ENCODE measurements around the gene FBXW8.

Gene FBXW8

DNA sequence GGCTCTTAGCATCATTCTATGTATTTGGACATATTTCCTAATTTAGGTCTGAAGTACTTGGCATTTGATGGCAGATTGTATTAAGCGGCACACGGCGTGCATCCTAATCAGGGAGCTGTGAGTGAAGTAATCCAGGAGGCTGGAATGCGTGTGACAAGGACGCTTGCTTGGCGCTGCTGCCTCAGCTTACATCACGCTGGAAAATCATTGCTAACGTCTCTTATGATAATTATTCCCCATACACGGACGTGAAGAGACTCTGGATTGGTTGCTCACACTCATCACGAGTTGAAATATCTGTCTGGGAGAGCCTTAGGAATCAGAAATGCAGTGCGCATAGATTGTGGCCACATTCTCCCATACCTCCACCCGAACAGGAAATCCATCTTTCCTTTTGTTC, 85.3 kb downstream of the FBXW8 start:
- no peak for DNase-seq (ENCODE audit: low read depth)

DNA sequence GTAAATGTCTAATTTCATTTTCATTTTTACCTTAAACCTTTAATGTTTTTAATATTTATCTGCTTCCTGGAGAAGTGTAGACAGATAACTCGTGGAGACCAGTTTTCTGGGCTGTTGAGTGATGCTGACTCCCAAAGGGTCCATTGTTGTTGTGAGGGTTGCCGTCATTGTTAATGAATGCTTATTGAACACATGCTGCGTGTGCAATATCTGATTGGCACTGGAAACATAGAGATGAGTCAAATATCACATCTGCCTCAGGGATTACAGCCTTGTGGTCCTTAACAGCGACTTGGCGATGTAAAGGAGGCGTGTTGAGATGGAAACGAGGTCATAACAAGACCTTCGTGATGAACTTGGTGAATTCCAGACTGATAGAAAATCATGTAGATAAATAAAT, 85.9 kb downstream of the FBXW8 start:
- DNase-seq (ENCODE audit: low read depth): no peak

DNA sequence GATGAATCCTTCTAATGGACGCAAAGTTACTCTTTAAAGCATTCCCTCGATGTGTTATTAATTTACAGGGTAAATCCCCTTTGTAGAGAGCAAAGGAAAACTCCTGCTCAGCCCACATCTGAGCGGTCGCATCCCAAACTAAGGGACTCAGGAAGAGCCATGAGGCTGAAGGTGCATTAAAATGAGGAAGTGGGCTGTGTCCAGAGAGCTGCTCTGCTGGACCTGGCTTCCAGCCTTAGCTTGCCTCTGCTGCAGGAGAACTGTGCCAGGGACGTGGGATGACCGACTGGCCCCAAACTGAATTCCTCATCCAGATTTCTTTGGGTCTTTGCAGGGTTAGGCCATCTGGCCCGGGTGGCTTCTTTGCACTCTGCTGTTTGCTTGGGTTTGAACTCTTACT, 88.3 kb downstream of the FBXW8 start:
- DNase-seq (ENCODE audit: low read depth): no peak

DNA sequence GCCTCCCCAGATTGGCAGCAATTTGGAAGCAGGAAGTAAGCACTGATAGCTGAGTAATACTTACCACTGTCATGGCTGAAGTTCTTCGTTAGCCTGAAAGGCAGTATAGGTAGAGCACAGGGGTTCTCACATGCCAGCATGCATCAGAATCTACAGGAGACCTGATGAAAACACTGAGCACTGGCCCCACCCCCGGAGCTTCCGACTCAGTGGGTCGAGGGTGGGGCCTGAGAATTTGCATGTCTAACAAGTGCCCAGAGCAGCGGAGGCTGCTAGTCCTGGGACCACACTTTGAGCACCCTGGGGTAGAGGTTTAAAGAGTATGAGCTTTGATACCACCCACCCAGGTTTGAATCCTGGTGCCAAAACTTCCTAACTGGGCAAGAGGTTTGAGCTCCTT, 89.6 kb downstream of the FBXW8 start:
- no peak for DNase-seq (ENCODE audit: low read depth)

DNA sequence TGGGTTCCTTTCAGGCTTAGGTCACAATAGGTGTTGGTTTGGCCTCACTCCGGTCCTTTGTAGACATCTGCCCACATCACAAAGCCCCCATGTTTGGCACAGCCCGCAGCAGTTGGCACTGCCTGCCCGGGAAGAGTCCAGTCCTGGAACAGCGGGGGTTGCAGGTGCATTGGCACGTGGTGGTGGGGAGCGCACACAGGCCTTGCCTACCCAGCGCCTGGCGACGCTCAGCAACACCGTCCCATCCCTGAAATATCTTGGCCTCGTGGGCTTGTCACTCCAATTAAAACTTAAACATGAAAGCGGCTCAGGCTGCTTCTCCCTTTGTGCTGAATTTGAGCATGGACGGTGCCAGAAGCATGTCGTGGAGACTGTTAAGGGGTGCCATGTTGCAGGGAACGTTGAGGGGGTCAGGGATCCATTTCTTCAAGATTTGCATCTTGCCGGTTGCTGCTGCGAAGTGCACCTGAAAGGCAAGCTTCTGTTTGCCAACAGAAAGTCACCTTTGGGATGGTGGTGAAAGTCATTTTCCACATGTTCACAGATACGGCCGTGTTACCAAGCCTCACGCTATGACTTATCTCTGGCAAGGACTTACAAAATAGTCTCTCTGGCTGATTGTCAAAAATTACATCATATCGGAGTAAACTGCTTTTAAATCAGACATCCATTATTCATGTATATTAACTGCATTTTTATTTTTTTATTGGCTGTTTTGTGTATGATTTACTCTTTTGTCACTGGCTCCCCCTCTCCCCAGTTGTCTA, 91.5 kb downstream of the FBXW8 start:
- DNase-seq (ENCODE audit: low read depth): no peak

DNA sequence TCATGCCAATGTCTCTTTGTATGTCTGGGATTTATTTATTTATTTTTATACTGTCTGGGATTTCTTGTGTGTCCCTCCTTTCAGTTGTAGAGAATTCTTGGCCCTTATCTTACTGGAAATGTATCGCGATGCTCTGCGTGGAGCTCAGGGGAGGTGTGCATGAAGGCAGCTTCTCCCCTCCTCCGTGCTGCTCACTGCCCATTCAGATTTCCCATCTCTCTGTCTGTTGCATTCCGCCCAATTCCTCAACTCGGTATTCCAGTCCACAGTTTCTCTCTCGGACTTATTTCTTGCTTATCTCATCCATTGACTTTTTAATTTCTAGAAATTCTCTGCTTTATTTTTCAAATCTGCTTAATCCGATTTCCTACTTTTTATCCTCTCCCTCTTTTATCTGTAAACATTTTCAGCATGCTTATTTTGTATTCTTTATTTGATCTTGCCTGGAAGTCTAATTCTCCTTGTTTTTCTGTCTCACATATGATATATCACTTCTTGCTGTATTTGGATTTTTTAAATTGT, 93.2 kb downstream of the FBXW8 start:
- no peak for DNase-seq (ENCODE audit: low read depth)

DNA sequence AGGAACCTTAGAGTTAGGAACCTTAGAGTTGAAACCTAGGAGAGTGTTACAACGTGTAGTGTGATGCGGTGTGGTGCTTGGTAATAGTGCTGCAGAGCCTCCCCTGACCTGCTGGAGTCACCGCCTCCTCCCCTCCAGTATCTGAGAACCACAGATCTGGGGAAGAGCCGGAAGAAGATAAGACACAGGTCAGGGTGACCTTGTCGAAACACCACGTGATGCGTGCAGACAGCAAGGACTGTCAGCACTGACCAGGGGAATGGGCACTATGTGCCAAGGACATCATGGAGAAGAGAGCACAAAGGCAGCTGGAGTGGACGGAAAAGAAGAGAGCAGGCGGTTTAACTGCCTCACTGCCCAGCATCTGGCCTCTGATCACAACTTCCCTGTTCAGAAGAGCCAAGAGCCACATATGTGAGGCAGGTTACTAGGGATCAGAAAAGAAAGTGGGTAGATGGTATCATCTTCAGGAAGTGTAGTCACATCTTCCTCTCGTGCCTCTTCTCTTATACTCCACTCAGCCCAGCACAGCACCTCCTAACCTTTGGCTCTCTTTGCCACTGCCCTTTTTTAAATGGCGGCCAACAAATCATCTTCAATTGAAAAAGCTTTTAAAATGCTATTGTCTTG, 94.8 kb downstream of the FBXW8 start:
- DNase-seq (ENCODE audit: low read depth): no peak

DNA sequence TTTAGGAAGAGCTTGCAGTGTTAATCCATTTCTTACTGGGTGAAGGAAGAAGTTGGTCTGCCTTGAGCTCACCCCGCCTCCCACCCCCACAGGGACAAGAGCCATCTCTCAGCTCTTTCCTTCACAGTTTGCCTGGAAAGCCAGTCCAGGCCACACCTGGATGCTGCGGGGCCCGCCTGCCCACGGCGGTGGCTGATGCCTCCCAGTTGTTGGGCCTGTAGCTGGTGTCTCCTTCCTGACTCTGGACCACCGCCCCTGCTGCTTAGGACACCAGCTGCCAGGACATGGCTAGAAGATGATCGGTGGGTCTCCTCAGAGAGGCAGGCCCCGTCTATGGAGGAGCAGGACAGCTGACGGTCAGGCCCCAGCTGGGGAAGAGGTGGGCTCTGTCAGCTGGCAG, 95.6 kb downstream of the FBXW8 start:
- no peak for DNase-seq (ENCODE audit: low read depth)

DNA sequence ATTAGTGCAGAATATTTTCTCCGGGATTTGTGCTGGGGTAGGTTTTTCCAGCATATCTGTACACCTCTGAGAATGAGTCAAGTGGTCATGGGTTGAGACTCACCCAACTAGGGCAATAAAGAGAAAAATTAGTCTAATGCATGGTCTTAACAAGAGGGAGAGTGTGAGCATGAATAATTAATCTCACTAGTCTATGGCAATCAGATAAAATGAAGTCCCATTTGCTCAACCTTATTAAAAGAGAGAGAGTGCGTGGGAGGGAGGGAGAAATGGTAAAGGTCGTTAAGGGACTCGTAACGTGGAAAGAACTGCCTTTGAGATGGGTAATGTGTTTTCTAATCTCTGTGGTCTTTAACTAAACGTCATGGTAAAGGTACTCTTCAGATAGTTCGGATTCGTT, 96.8 kb downstream of the FBXW8 start:
- no peak for DNase-seq (ENCODE audit: low read depth)

DNA sequence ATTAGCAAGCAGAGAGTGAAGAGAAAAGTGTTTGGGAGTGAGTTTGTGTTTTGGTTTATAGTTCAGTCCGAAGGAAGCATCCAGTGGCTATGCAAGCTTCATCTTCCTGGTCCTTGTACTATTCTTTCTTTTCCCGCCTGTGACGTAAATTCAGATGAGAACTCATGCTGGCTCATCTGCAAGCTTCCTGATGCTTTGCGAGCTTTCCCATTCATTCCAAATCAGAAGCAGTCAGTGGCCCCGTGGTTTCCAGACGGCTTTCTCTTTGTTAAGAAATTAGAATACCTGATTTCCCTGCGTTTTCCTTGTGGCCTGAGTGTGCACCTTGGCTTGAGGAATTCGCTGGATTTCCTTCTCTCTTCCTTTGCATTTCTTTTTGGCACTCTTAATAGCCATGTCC, 99.0 kb downstream of the FBXW8 start:
- no peak for DNase-seq (ENCODE audit: low read depth)

DNA sequence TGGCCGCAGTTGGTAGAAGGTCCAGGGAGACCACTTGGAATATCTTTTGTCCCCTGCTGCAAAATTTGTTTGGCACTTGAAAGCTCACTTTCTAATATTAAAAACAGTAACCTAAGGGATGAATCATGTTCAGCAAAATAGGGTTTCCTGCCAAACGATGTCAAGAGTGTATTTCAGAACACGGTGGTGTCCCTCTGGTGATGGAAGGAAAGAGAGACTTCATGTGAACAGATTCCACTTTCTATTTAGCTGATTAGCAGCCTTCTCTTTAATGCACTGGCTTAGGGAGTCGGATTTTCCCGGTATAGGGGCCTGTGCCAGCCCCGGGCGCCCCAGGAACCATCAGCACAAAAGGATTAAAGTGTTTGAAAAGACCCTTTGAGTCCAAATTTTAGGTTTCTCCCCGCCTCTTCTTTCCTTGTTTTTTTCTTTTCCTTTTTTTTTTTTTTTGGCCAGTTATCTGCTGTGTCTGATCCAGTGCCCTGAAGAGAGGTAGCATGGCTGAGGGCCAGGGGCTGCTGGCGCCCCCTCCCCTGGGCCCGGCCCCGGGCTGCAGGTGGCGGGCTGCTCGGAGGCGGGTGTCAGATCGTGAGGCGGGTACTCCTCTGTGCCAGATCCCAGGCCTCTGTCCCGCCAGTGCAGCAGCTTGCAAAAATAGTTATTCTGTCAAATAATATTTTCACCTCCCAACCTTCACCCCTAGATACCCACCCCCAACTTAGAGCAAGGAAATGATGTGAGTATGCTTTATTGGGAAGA, 100.1 kb downstream of the FBXW8 start:
- DNase-seq (ENCODE audit: low read depth): peak; percentile 17

DNA sequence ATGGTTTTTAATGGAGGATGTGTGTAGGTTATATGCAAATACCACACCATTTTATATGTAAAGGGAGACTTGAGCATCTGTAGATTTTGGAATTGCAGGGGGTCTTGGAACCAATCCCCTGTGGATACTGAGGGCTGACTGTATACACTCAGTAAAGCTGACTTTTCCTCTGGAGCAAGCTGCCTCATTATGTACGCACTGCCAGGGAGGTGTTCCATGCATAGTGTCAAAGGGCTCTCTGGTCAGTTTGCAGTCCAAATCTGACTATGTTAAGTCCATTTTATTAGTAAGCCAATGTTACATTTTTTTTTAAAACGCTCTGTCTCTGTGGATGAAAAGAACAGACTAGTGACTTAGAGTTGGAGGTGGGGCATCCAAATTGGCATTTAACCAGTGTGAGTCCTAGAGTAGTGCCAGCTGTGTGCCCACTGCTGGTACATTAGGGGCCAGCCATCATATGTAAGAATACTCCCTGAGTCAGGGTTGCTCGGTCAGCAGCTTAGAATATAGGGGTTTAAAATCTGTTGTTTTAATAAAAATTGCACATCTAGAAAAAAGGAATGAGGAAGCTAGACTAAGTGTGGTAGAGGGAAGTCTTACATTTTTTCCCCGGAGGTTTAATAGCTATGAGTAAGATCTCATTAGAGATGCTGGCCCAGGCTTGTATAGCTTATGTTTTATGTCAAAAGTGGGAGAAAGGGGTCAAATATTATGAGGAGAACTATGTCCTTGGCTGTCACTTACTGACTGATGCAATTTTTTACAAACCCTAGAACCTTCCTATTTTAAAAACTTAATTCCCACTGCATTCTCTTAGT, 101.4 kb downstream of the FBXW8 start:
- peak; percentile 92 for DNase-seq (ENCODE audit: low read depth)

DNA sequence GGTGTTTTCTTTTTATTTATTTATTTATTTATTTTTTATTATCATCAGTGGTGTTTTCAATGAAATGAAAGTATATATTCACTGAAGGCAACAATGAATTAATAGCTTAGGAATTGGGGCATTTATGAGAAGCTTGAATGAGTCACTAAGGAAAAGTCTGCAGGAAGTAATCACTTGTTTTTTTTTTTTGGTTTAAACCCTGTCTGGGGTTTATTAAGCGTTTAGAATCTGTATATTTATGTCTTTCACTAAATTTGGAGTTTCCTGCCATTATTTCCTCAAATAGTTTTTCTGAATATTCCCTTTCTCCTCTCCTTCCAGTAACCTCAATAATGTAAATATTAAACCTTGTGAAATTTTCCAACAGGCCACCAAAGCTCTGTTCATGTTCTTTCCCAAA, 103.0 kb downstream of the FBXW8 start:
- peak; percentile 68 for DNase-seq (ENCODE audit: low read depth)

DNA sequence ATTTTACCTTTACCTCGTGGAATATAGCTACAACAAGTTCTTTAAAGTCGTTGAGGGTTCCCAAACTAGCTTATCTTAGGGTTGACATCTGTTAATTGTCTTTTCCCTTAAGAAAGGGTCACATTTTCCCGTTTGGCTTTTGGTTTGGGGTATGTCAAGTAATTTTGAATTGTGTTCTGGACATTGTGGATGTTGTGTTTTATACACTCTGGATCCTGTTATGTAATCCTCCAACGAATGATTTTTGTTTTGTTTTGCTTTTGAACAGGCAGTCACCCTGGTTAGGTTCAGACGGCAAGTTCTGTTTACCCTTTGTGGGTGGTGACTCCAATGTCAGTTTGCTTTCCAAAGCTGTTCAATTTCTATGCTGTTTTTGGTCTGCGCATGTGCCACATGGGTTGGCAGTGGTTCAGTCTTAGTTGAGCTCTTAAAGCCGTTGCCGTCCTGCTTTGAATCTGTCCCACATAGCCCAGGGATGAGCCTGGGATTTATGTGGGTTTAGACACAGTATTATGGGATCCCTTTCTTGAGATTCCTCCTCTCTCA, 103.7 kb downstream of the FBXW8 start:
- DNase-seq (ENCODE audit: low read depth): no peak

DNA sequence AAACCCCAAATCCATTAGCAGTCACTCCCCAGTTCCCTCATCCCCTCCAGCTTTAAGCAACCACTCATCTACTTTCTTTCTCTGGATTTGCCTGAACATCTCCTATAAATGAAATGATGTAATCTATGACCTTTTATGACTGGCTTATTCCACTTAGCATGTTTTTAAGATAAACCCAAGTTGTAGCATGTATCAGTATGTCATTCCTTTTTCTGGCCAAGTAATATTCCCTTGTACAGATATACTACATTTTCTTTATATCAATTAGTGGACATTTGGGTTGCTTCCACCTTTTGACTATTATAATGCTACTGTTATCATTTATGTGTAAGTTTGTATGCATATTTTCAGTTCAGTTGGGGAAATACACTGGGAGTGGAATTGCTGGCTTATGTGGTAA, 105.1 kb downstream of the FBXW8 start:
- no peak for DNase-seq (ENCODE audit: low read depth)

DNA sequence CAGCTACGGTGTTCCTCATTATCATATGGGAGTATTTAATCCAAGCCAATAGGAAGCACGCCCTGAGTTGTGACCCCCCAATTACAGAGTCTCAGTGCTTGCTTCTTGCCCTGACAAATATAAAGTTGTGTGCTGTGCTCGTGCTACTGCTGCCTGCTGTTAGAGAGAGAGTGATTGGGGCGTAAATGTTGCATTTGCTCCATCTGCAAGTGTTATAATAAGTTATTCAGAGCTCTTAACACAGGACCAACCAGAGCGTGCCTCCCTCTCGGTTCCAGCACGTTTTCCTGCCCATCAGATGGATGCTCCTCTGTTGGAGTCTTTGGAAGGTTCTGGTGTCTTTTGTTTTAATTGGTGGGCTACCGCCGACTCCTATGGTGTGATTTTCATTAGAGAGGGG, 107.1 kb downstream of the FBXW8 start:
- DNase-seq (ENCODE audit: low read depth): no peak

DNA sequence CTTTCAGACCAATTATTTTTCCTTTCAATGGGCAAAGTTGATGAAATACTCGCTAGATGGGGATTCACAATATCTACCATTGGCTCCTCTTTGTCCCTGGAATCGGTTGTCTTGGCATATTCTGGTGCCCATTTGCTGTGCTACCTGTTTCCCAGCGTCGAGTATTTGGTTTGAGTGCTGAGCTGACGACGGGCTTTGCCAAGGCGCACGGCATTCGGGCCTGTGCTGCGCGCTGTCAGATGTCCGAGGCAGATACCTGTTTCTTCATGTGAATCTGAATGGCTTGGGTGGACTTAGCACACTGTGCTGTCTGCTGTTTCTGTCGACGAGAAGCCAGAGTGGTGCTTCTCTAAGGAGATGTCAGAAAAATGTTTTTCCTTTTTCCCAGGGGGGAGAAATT, 107.5 kb downstream of the FBXW8 start:
- no peak for DNase-seq (ENCODE audit: low read depth)

DNA sequence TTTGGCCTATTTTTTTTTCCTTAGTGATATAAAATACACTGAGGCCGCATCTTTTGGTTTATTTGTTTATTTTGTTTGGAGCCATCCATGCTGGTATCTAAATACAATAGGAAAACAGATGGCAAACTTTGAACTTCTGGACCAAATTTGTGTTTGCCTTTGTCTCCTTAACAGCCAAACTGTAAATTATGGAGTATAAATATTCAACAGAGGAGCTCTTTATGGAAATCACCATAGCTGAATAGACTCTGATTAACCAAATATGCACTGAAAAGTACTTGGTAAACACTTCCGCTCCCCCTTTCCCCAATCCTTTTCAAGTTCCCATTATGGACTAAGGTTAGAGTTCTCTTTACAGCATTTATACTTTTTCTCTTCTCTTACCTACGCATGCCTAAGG, 107.9 kb downstream of the FBXW8 start:
- no peak for DNase-seq (ENCODE audit: low read depth)

DNA sequence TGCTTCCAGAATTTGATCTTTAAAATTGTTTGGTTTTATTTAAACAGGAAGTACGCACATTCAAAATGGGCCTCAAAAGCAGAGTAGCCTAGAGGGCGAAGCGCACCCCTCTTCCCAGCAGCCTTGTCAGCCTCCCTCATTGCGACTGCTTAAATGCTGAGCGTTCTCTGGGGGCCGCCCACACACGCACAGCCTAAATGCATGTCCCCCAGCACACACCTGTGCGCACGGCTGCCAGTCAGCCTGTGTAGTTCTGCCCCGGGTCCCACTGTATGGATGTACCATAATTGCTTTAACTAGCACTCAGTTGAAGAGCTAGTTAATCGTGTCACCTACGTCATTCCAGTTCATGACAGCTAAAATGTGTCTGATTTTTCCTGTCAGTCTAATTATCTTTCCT, 109.1 kb downstream of the FBXW8 start:
- no peak for DNase-seq (ENCODE audit: low read depth)

DNA sequence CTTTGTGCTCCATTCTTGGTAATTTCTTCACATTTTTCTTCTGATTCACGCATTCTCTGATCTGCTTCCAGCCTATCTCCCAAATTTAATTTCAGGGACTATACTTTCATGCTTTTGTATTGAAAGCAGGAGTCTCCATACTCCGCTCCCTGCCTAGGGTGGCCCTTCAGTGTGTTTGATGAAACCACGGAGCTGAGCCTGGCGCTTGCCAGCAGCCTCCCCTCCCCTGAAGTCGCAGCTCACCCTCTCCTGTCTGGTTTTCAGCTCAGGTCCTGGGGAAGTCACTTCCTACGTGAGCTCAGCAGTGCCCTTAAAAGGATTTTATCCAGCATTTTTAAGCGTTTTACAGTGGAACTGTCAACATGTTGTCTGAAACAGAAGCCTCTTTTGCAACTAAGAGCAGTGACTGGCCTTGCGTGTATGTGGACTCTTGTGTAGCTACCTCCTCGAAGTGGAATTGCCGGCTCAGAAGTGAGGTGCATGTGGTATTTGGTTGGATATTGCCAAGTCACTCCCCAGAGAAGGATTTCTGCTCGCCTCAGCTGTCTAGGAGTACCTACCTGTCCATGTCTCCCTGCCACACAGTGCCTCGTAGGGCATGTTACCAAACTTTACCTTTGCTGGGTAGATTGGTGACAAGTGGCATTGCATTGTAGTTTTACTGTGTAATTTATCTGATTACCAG, 109.9 kb downstream of the FBXW8 start:
- no peak for DNase-seq (ENCODE audit: low read depth)

DNA sequence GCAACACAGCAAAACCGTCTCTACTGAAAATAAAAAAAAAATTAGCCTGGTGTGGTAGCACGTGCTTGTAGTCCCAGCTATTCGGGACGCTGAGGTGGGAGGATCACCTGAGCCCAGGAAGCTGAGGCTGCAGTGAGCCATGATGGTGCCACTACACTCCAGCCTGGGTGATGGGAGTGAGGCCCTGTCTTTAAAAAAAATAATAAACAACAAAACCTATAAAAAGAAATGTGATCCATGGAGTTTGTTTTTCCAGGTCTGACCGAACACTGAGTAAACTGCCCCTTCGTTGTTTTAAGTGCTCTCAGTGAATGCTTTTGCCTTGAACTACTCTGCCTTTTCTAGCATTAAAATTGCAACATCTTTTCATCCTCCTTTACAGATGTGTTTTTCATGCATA, 111.7 kb downstream of the FBXW8 start:
- DNase-seq (ENCODE audit: low read depth): no peak

All from EH (cell line).